Panc1 (cell line): ENCODE measurements around the gene TMEM129. TPM values are rescaled to one million over a fixed set of nuclear protein-coding genes. Genes with fewer than 3 reads are reported as not detected.

Experiments used
- ATAC-seq: fragments of 200-7000 bp; cut with Tn5 transposase; 2 replicates; pipeline ENCODE4 v1.9.1; 2020; ENCODE audit warnings: mild to moderate bottlenecking, moderate library complexity
- BruUV-seq: library from RNA; stranded (reverse); fragments of 400-500 nt; replicated peaks from 2 replicates; lab custom pipeline; 2021; lab: Mats Ljungman, UMichigan
- CTCF ChIA-PET: fragments of 300-600 bp; sonication (Branson Sonifier 250); formaldehyde crosslinking; loops from one replicate; lab custom pipeline; 2022; ENCODE audit warnings: antibody characterized with exemption; lab: Charles Lee
- POLR2A ChIA-PET: fragments of 300-600 bp; sonication (Branson Sonifier 250); formaldehyde crosslinking; loops from one replicate; lab custom pipeline; 2022; ENCODE audit warnings: antibody characterized with exemption; lab: Charles Lee
- DNase-seq: peaks from one replicate; pipeline ENCODE4 v3.0.0-alpha.2; 2010; ENCODE audit warnings: low read depth, low spot score
- H3K27ac ChIP-seq: 2 replicates; pipeline ENCODE4 v1.5.1; 2011; ENCODE audit warnings: mild to moderate bottlenecking, low read length, inconsistent platforms
- H3K27me3 ChIP-seq: fragments of 200-500 bp; sonication (Bioruptor generic); 2 replicates; pipeline ENCODE4 v1.6.0; 2014; ENCODE audit warnings: low read length, inconsistent platforms; ENCODE audit not compliant: control insufficient read depth, insufficient read depth
- H3K36me3 ChIP-seq: fragments of 200-500 bp; sonication (Bioruptor generic); 2 replicates; pipeline ENCODE4 v1.5.1; 2014; ENCODE audit warnings: inconsistent platforms, mild to moderate bottlenecking, low read length, moderate library complexity; ENCODE audit not compliant: control insufficient read depth, insufficient read depth
- H3K4me1 ChIP-seq: 2 replicates; pipeline ENCODE4 v1.5.1; 2011; ENCODE audit warnings: inconsistent platforms, mild to moderate bottlenecking, low read length, moderate library complexity; ENCODE audit not compliant: control insufficient read depth, insufficient read depth
- H3K4me3 ChIP-seq, 2 experiments: 2 replicates each; pipeline ENCODE4 v1.5.1; 2011 to 2012; ENCODE audit warnings: low read depth in 2 of 2, low read length in 2 of 2, mild to moderate bottlenecking in 2 of 2, inconsistent platforms in 1 of 2, moderate library complexity in 1 of 2
- H3K9me3 ChIP-seq: fragments of 200-500 bp; sonication (Bioruptor generic); 2 replicates; pipeline ENCODE4 v1.5.1; 2014; ENCODE audit warnings: low read depth, mild to moderate bottlenecking, inconsistent platforms, low read length, moderate library complexity; ENCODE audit not compliant: control insufficient read depth, insufficient read depth
- CTCF ChIP-seq: fragments of 450-650 bp; IDR thresholded peaks from 2 replicates; pipeline ENCODE4 v1.5.1; 2017; ENCODE audit warnings: mild to moderate bottlenecking
- POLR2AphosphoS5 ChIP-seq: IDR thresholded peaks from 2 replicates; pipeline ENCODE4 v1.6.1; 2012; ENCODE audit warnings: mild to moderate bottlenecking, low read depth, low read length, moderate library complexity
- SIN3A ChIP-seq: IDR thresholded peaks from 2 replicates; pipeline ENCODE4 v1.6.1; 2012; ENCODE audit warnings: low read depth, mild to moderate bottlenecking, low read length, moderate library complexity, borderline replicate concordance; ENCODE audit not compliant: insufficient read depth
- TCF7L2 ChIP-seq: IDR thresholded peaks from 2 replicates; pipeline ENCODE4 v1.6.1; 2011; ENCODE audit warnings: mild to moderate bottlenecking, low read depth, low read length, inconsistent platforms
- in situ Hi-C: cut with HindIII; loops from 2 replicates; pipeline ENCODE4 v1.10.0; 2016; ENCODE audit warnings: low sequenced_read_pairs, low pct_unique_long_range_greater_than_20kb
- intact Hi-C: fragments of 100-400 bp; cut with micrococcal nuclease; formaldehyde crosslinking; loops from one replicate; pipeline ENCODE4 v1.10.0; 2022; ENCODE audit not compliant: unreplicated experiment
- total RNA-seq: library from RNA; stranded (reverse); gene quantifications from one replicate; pipeline ENCODE4 v1.2.1, GENCODE V29; 2021; ENCODE audit not compliant: unreplicated experiment
- TF ChIP-seq, protein P1 (sequence below), 2 experiments: IDR thresholded peaks; 2 replicates each; pipeline ENCODE4 v1.6.1; 2011 to 2012; ENCODE audit warnings: low read depth in 2 of 2, control low read depth in 1 of 2, low read length in 1 of 2, mild to moderate bottlenecking in 1 of 2, moderate library complexity in 1 of 2; ENCODE audit not compliant: insufficient read depth in 1 of 2

The TMEM129 gene
- total RNA-seq, 1 experiment from 2014 or later: 32.6 TPM

- TF ChIP-seq SIN3A (no peak), TCF7L2 (no peak), POLR2AphosphoS5 (no peak), CTCF (no peak)
- TF ChIP-seq, protein P1, sequence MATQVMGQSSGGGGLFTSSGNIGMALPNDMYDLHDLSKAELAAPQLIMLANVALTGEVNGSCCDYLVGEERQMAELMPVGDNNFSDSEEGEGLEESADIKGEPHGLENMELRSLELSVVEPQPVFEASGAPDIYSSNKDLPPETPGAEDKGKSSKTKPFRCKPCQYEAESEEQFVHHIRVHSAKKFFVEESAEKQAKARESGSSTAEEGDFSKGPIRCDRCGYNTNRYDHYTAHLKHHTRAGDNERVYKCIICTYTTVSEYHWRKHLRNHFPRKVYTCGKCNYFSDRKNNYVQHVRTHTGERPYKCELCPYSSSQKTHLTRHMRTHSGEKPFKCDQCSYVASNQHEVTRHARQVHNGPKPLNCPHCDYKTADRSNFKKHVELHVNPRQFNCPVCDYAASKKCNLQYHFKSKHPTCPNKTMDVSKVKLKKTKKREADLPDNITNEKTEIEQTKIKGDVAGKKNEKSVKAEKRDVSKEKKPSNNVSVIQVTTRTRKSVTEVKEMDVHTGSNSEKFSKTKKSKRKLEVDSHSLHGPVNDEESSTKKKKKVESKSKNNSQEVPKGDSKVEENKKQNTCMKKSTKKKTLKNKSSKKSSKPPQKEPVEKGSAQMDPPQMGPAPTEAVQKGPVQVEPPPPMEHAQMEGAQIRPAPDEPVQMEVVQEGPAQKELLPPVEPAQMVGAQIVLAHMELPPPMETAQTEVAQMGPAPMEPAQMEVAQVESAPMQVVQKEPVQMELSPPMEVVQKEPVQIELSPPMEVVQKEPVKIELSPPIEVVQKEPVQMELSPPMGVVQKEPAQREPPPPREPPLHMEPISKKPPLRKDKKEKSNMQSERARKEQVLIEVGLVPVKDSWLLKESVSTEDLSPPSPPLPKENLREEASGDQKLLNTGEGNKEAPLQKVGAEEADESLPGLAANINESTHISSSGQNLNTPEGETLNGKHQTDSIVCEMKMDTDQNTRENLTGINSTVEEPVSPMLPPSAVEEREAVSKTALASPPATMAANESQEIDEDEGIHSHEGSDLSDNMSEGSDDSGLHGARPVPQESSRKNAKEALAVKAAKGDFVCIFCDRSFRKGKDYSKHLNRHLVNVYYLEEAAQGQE (IDR thresholded peaks at IDR 0.05; ENCODE audit: insufficient read depth in 1 of 2, low read depth in 2 of 2, low read length in 1 of 2): no peak
- in situ Hi-C loops: no loop called here
- Histone ChIP-seq H3K27me3 (no peaks in the 10 kb centered on the region), H3K27ac (no peak overlapping the region), H3K4me1 (peaks cover 3% of the 10 kb centered on the region; the same call in 1 of the 2 replicates), H3K9me3 (no peaks in the 10 kb centered on the region), H3K36me3 (no peaks in the 10 kb centered on the region), H3K4me3 (no peak overlapping the region)
- CTCF ChIA-PET: interaction anchor here (0.6 kb wide), 1 partner anchor 18 kb away, joined by 5 read pairs; no protein-coding TSS in a partner anchor
- no TSS peak for BruUV-seq
- DNase-seq (no peak), ATAC-seq (no peak)
- intact Hi-C loops: no loop called here
- POLR2A ChIA-PET: no interaction called here
These were observed 28.7 kb upstream of the TMEM129 start for GRCh38 chr4:1749826-1750225.

DNA sequence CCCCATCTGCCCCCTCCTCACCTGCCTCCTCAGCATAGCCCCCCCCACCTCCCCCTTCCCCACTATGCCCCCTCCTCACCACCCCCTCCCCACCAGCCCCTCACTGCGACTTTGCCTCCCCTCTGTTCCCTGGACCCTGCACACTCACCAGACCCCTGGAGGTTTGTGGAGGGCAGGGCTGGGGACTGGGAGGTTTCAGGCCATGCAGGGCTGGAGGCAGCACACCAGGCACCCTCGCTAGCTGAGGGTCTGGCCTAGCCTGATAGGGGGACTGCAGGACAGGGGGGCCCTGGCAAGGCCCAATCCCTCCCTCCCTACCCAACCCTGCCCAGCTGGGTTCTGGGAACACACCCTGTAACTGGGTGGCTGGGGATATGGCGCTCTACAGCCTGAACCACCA is 28.2 kb upstream of the TMEM129 start:
- CTCF ChIA-PET: interaction anchor here (0.6 kb wide), 1 partner anchor 19 kb away, joined by 5 read pairs; no protein-coding TSS in a partner anchor

More for the DNA sequence above, 28.2 kb upstream of the TMEM129 start:
- H3K4me1 ChIP-seq: peaks cover 3% of the 10 kb centered on the region; the same call in 1 of the 2 replicates
- H3K4me3 ChIP-seq: no peak overlapping the region
- no peaks in the 10 kb centered on the region for H3K27me3 ChIP-seq
- no peaks in the 10 kb centered on the region for H3K9me3 ChIP-seq
- TF ChIP-seq, protein P1 (IDR thresholded peaks at IDR 0.05; ENCODE audit: insufficient read depth in 1 of 2, low read depth in 2 of 2, low read length in 1 of 2): no peak
- TF ChIP-seq SIN3A (no peak), POLR2AphosphoS5 (no peak), CTCF (no peak), TCF7L2 (no peak)
- POLR2A ChIA-PET: no interaction called here
- no peaks in the 10 kb centered on the region for H3K36me3 ChIP-seq
- in situ Hi-C loops: no loop called here
- intact Hi-C loops: no loop called here
- no peak for DNase-seq
- BruUV-seq: no TSS peak
- no peak for ATAC-seq
- H3K27ac ChIP-seq: no peak overlapping the region
